K562 (cell line): ENCODE measurements around the gene CHRM1. TPM values are rescaled to one million over a fixed set of nuclear protein-coding genes. Genes with fewer than 3 reads are reported as not detected.
A peak's percentile ranks its signal among the peaks of the same experiment; 100 is the strongest.

Experiments
- ATAC-seq: fragments of 200-7000 bp; cut with Tn5 transposase; 3 replicates; pipeline ENCODE4 v1.9.1; 2020; ENCODE audit warnings: moderate library complexity
- BruUV-seq: library from RNA; stranded (reverse); fragments of 400-500 nt; replicated peaks from 2 replicates; lab custom pipeline; 2021; lab: Mats Ljungman, UMichigan
- CTCF ChIA-PET: fragments of 300-600 bp; formaldehyde crosslinking; extraction: SDS; loops from one replicate; lab custom pipeline; 2021; ENCODE audit warnings: low intra/inter-chr PET ratio; lab: Yijun Ruan, JAX
- POLR2A ChIA-PET: fragments of 300-600, 350-650 bp; sonication (Branson Sonifier 250); formaldehyde crosslinking; extraction: SDS; loops from one replicate; lab custom pipeline; 2021; ENCODE audit warnings: antibody characterized with exemption, inconsistent platforms; lab: Yijun Ruan, JAX
- DNase-seq, 4 experiments: peaks; one replicate each; pipeline versions ENCODE4 v3.0.0 to v3.0.0-alpha.2; 2011 to 2018; ENCODE audit warnings: low spot score in 3 of 4, mixed read lengths in 3 of 4; ENCODE audit errors: extremely low read depth in 1 of 4
- FAIRE-seq: peaks from 2 replicates; lab custom pipeline; 2011; peaks lifted over from hg19 to GRCh38; lab: Jason Lieb, UNC
- H2AFZ ChIP-seq: 2 replicates; pipeline ENCODE4 v1.6.0; 2011; ENCODE audit warnings: low read depth, low read length, control low read depth, inconsistent platforms
- H3K27ac ChIP-seq: fragments of 200-600 bp; 3 replicates; pipeline ENCODE4 v1.8.0; 2011; ENCODE audit warnings: low read depth, mild to moderate bottlenecking, control low read depth, inconsistent platforms, low read length, moderate library complexity, mixed read lengths; ENCODE audit errors: extremely low read depth
- H3K27me3 ChIP-seq, 2 experiments: fragments of 300-600 bp in 1 of 2; 2 replicates in 1 of 2; 3 replicates in 1 of 2; pipeline versions ENCODE4 v1.6.0 to v1.8.0; 2011; ENCODE audit warnings: inconsistent platforms in 2 of 2, low read length in 2 of 2, mild to moderate bottlenecking in 1 of 2, mixed read lengths in 1 of 2, moderate library complexity in 1 of 2; ENCODE audit not compliant: control insufficient read depth in 2 of 2, insufficient read depth in 2 of 2
- H3K36me3 ChIP-seq: fragments of 300-600 bp; 3 replicates; pipeline ENCODE4 v1.8.0; 2011; ENCODE audit warnings: mild to moderate bottlenecking, low read length, inconsistent platforms; ENCODE audit not compliant: control insufficient read depth, insufficient read depth
- H3K4me1 ChIP-seq, 2 experiments: fragments of 200-600 bp in 1 of 2; replicated peaks in 1 of 2; 2 replicates in 1 of 2; 3 replicates in 1 of 2; pipeline versions ENCODE4 v1.5.1 to v1.8.0; 2011; ENCODE audit warnings: inconsistent platforms in 2 of 2, low read length in 2 of 2, mild to moderate bottlenecking in 1 of 2, mixed read lengths in 1 of 2, moderate library complexity in 1 of 2; ENCODE audit not compliant: control insufficient read depth in 2 of 2, insufficient read depth in 2 of 2
- H3K4me2 ChIP-seq: 2 replicates; pipeline ENCODE4 v1.6.1; 2011; ENCODE audit warnings: low read length, control low read depth, inconsistent platforms, mixed read lengths; ENCODE audit not compliant: insufficient read depth
- H3K4me3 ChIP-seq: fragments of 200-600 bp; sonication (generic), shearing (Covaris generic); 2 replicates; pipeline ENCODE4 v1.5.1; 2016; ENCODE audit warnings: control low read depth, inconsistent platforms
- H3K79me2 ChIP-seq: fragments of 200-600 bp; 3 replicates; pipeline ENCODE4 v1.8.0; 2011; ENCODE audit warnings: low read length, inconsistent platforms; ENCODE audit not compliant: control insufficient read depth, insufficient read depth
- H3K9ac ChIP-seq, 2 experiments: 2 replicates each; pipeline versions ENCODE4 v1.6.0 to v1.6.1; 2011; ENCODE audit warnings: low read depth in 2 of 2, low read length in 2 of 2, control low read depth in 1 of 2, inconsistent platforms in 1 of 2, mild to moderate bottlenecking in 1 of 2, mixed read lengths in 1 of 2; ENCODE audit not compliant: insufficient read depth in 1 of 2
- H3K9me1 ChIP-seq: one replicate; pipeline ENCODE4 v1.6.0; 2011; ENCODE audit warnings: inconsistent platforms, mild to moderate bottlenecking, low read length, moderate library complexity; ENCODE audit not compliant: control insufficient read depth, insufficient read depth
- H3K9me3 ChIP-seq: replicated peaks from 2 replicates; pipeline ENCODE4 v1.5.1; 2011; ENCODE audit warnings: low read depth, low read length, inconsistent platforms; ENCODE audit not compliant: control insufficient read depth, insufficient read depth
- H4K20me1 ChIP-seq: replicated peaks from 2 replicates; pipeline ENCODE4 v1.6.1; 2011; ENCODE audit warnings: low read length, inconsistent platforms, mixed read lengths; ENCODE audit not compliant: control insufficient read depth, insufficient read depth
- EP400 ChIP-seq: fragments of 450-650 bp; IDR thresholded peaks from 2 replicates; pipeline ENCODE4 v1.6.1; 2017; ENCODE audit warnings: antibody characterized with exemption, mild to moderate bottlenecking, moderate library complexity
- FOXJ3 ChIP-seq: sonication (generic); formaldehyde crosslinking; IDR thresholded peaks from 2 replicates; pipeline ENCODE4 v1.4.0; 2020; ENCODE audit warnings: mild to moderate bottlenecking, missing genetic modification reagents
- MCM5 ChIP-seq: fragments of 450-650 bp; IDR thresholded peaks from 2 replicates; pipeline ENCODE4 v1.6.1; 2016; ENCODE audit warnings: low read depth
- NCOA4 ChIP-seq: fragments of 450-650 bp; IDR thresholded peaks from 2 replicates; pipeline ENCODE4 v1.6.1; 2018; ENCODE audit warnings: mild to moderate bottlenecking; ENCODE audit not compliant: partially characterized antibody
- PHTF2 ChIP-seq: fragments of 250-450 bp; sonication (Bioruptor Pico); IDR thresholded peaks from 2 replicates; pipeline ENCODE4 v1.5.0; 2021; ENCODE audit warnings: mild to moderate bottlenecking
- RAD51 ChIP-seq: fragments of 450-650 bp; IDR thresholded peaks from 2 replicates; pipeline ENCODE4 v1.7.1; 2016; ENCODE audit warnings: low read depth, mild to moderate bottlenecking, borderline replicate concordance
- THRAP3 ChIP-seq: fragments of 450-650 bp; IDR thresholded peaks from 2 replicates; pipeline ENCODE4 v1.6.1; 2016; ENCODE audit warnings: mild to moderate bottlenecking, inconsistent platforms, borderline replicate concordance
- ZNF282 ChIP-seq: sonication (generic); formaldehyde crosslinking; IDR thresholded peaks from 2 replicates; pipeline ENCODE4 v1.8.1; 2023; ENCODE audit warnings: missing genetic modification reagents
- WGBS: fragments of 100-300 bp; shearing (Covaris generic); methylation state at CpG from one replicate; pipeline ENCODE4 v1.1.6; 2016; ENCODE audit warnings: low coverage, mixed read lengths; ENCODE audit not compliant: insufficient coverage; ENCODE audit errors: missing lambda C conversion rate; 5-methylcytosine and 5-hydroxymethylcytosine counted together
- in situ Hi-C: fragments of 300-500 bp; cut with MboI; formaldehyde crosslinking; loops from 4 replicates; pipeline ENCODE4 v1.15.0; 2018; ENCODE audit warnings: inconsistent platforms, mixed read lengths
- intact Hi-C: fragments of 100-400 bp; cut with micrococcal nuclease; formaldehyde crosslinking; loops from 2 replicates; pipeline ENCODE4 v1.14.2; 2022
- polyA plus RNA-seq, 8 experiments: library from polyadenylated mRNA; depleted of rRNA in 4 of 8; stranded (reverse) in 5 of 8; unstranded in 3 of 8; fragments of >200 nt; fragmentation: Nextera tagmentation in 2 of 8; fragmentation: Illumina TruSeq in 1 of 8; extraction: Ambion mirVana in 2 of 8; extraction: Trizol in 1 of 8; gene quantifications; 2 replicates each; pipeline versions ENCODE4 v1.2.1 to v1.2.3, GENCODE V29; 2011 to 2014; ENCODE audit warnings: inconsistent platforms in 1 of 8, missing spikeins in 1 of 8
- total RNA-seq, 7 experiments: library from RNA; depleted of rRNA in 6 of 7; stranded (reverse); fragments of >200 nt in 6 of 7; fragmentation: Illumina TruSeq in 2 of 7; extraction: Trizol in 2 of 7; gene quantifications; 2 replicates each; pipeline versions ENCODE4 v1.2.1 to v1.2.3, GENCODE V29; 2011 to 2021; ENCODE audit warnings: low replicate concordance in 1 of 7
- TF ChIP-seq, protein P1 (sequence below): sonication (generic); formaldehyde crosslinking; IDR thresholded peaks from 2 replicates; pipeline ENCODE4 v1.8.0; 2022; ENCODE audit warnings: mild to moderate bottlenecking, missing genetic modification reagents
- TF ChIP-seq, protein P2 (sequence below): sonication (generic); formaldehyde crosslinking; IDR thresholded peaks from 2 replicates; pipeline ENCODE4 v1.5.0; 2020; ENCODE audit warnings: missing genetic modification reagents
- TF ChIP-seq, protein P3 (sequence below): fragments of 450-650 bp; IDR thresholded peaks from 2 replicates; pipeline ENCODE4 v1.6.1; 2016

CHRM1 gene
- total and polyA plus RNA-seq, 9 of the 15 experiments (the other 6 are each of a cell fraction or from before 2014, with no cell fraction given): not detected

DNA sequence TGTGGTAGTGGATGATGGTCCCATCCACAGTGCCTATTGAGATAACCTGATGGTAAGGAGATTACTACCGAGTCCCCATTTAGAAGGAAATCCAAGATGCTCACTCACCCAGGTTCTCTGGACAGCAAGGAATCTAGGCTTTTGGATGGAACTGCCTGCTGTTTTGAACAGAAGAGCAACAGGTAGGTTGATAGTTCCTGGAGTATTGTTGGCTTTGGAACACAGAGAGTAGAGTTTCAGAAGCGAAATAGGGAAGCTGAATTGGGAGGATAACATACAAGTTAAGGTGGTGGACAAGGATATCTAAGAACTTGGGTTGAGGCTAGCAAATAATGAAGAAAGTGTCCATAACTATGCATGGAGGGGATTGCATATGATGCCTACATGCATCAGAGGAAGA is 36.0 kb upstream of the CHRM1 start:
- Histone ChIP-seq H2AFZ (no peak overlapping the region), H3K79me2 (no peaks in the 10 kb centered on the region), H4K20me1 (no peaks in the 10 kb centered on the region; the same call in 1 of the 2 replicates), H3K4me3 (no peak overlapping the region), H3K27ac (no peak overlapping the region), H3K27me3 (peaks cover 10% of the 10 kb centered on the region in 2 experiments; a peak in 4 of 5 replicates), H3K4me2 (no peak overlapping the region), H3K9ac (no peak overlapping the region), H3K36me3 (no peaks in the 10 kb centered on the region), H3K9me3 (no peaks in the 10 kb centered on the region), H3K4me1 (peaks cover 0 to 3% of the 10 kb centered on the region in 2 experiments; a peak in 1 of 5 replicates), H3K9me1 (no peaks in the 10 kb centered on the region)
- CTCF ChIA-PET: no interaction called here
- intact Hi-C loops: no loop called here
- POLR2A ChIA-PET: no interaction called here
- no peak for FAIRE-seq
- ATAC-seq: no peak
- TF ChIP-seq EP400 (no peak), MCM5 (no peak), ZNF282 (no peak)
- TF ChIP-seq, protein P1, sequence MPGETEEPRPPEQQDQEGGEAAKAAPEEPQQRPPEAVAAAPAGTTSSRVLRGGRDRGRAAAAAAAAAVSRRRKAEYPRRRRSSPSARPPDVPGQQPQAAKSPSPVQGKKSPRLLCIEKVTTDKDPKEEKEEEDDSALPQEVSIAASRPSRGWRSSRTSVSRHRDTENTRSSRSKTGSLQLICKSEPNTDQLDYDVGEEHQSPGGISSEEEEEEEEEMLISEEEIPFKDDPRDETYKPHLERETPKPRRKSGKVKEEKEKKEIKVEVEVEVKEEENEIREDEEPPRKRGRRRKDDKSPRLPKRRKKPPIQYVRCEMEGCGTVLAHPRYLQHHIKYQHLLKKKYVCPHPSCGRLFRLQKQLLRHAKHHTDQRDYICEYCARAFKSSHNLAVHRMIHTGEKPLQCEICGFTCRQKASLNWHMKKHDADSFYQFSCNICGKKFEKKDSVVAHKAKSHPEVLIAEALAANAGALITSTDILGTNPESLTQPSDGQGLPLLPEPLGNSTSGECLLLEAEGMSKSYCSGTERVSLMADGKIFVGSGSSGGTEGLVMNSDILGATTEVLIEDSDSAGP (CRISPR knock-in tag): no peak
- WGBS: 0% methylated on average over 2 of the region's 2 CpGs
- BruUV-seq: no TSS peak
- in situ Hi-C loops: no loop called here
- no peak for DNase-seq

DNA sequence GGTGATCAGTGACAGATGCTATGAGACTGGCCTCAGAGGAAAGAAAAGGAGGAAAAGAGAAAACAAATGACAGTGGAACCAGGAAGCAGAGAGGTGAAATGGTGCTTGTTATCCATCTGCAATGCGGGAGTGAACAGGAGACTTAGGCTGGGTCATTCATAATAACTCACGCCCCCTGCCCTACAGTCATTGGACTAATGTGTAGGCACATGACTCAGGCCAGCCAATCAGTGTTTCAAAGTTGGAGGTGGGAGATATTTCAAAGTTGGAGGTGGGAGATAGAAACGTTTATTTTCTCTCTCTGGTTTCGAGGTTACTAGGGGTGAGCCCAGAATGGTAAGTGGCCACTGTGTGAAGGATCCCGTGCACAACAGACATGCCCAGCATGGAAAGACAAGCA is 33.3 kb upstream of the CHRM1 start:
- ChIA-PET POLR2A (interaction anchor here (0.6 kb wide), 1 partner anchor 17 kb away, joined by 3 read pairs; no protein-coding TSS in a partner anchor), CTCF (no interaction called here)
- H3K9me3 ChIP-seq: no peaks in the 10 kb centered on the region
- no peaks in the 10 kb centered on the region for H4K20me1 ChIP-seq
- H3K9me1 ChIP-seq: no peaks in the 10 kb centered on the region
- FAIRE-seq (peak; percentile 15), ATAC-seq (peak; percentile 89), DNase-seq (peak; percentile 21 to 45 (median 33))
- H3K27me3 ChIP-seq: peaks cover 10% of the 10 kb centered on the region in 2 experiments; a peak in 4 of 5 replicates
- H3K79me2 ChIP-seq: no peaks in the 10 kb centered on the region
- H2AFZ ChIP-seq: peak overlapping the region; percentile 42; the same call in 1 of the 2 replicates
- in situ Hi-C loops (no loop called here), intact Hi-C loops (no loop called here)
- no peak overlapping the region for H3K27ac ChIP-seq
- no TSS peak for BruUV-seq
- H3K4me1 ChIP-seq: no peaks in the 10 kb centered on the region; a peak in 1 of 5 replicates
- 1% methylated on average over 5 of the region's 5 CpGs for WGBS
- H3K4me2 ChIP-seq: no peak overlapping the region
- no peak overlapping the region for H3K9ac ChIP-seq
- no peaks in the 10 kb centered on the region for H3K36me3 ChIP-seq
- H3K4me3 ChIP-seq: no peak overlapping the region
- TF ChIP-seq, protein P1 (CRISPR knock-in tag): no peak
- TF ChIP-seq, protein P2, sequence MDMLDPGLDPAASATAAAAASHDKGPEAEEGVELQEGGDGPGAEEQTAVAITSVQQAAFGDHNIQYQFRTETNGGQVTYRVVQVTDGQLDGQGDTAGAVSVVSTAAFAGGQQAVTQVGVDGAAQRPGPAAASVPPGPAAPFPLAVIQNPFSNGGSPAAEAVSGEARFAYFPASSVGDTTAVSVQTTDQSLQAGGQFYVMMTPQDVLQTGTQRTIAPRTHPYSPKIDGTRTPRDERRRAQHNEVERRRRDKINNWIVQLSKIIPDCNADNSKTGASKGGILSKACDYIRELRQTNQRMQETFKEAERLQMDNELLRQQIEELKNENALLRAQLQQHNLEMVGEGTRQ: peak; percentile 86
- TF ChIP-seq PHTF2 (CRISPR knock-in tag): no peak
- peak; percentile 81 for TF ChIP-seq RAD51
- TF ChIP-seq, protein P3, sequence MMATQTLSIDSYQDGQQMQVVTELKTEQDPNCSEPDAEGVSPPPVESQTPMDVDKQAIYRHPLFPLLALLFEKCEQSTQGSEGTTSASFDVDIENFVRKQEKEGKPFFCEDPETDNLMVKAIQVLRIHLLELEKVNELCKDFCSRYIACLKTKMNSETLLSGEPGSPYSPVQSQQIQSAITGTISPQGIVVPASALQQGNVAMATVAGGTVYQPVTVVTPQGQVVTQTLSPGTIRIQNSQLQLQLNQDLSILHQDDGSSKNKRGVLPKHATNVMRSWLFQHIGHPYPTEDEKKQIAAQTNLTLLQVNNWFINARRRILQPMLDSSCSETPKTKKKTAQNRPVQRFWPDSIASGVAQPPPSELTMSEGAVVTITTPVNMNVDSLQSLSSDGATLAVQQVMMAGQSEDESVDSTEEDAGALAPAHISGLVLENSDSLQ: 0 out of 2 replicates have a peak, but pooled peaks have one; percentile 30
- no peak for TF ChIP-seq NCOA4
- no peak for TF ChIP-seq THRAP3
- no peak for TF ChIP-seq FOXJ3 (CRISPR knock-in tag)
